Thyroid gland (tissue), 4 donors: ENCODE data around the gene CAMKMT.

Source experiments
- POLR2A ChIP-seq, 2 donors: fragments of 450-650 bp; IDR thresholded peaks; one replicate each; pipeline ENCODE4 v1.6.1; 2017; ENCODE audit warnings: antibody characterized with exemption in 2 of 2, mild to moderate bottlenecking in 2 of 2, moderate library complexity in 1 of 2
- TF ChIP-seq, protein P1 (sequence below), 6 experiments: fragments of 200-600 bp in 3 of 6; fragments of 450-650 bp in 3 of 6; sonication (generic) in 3 of 6; IDR thresholded peaks; one replicate each; pipeline ENCODE4 v1.5.1; 2016 to 2019; ENCODE audit warnings: antibody characterized with exemption in 6 of 6, mild to moderate bottlenecking in 2 of 6, inconsistent platforms in 1 of 6, moderate library complexity in 1 of 6

DNA sequence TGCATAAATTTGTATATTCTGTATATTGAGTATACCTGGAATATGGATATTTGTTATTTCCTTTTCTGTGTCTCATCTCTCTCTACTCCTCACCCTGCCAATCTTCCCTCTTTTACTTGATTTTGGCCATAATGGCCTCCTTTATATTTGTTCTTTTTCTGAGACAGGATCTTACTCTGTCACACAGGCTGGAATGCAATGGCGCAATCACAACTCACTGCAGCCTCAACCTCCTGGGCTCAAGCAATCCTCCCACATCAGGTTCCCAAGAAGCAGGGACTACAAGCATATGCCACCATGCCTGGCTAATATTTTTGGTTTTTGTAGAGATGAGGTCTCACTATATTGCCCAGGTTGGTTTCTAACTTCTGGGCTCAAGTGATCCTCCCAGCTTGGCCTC, 30.9 kb upstream of the CAMKMT start:
- TF ChIP-seq, protein P1, sequence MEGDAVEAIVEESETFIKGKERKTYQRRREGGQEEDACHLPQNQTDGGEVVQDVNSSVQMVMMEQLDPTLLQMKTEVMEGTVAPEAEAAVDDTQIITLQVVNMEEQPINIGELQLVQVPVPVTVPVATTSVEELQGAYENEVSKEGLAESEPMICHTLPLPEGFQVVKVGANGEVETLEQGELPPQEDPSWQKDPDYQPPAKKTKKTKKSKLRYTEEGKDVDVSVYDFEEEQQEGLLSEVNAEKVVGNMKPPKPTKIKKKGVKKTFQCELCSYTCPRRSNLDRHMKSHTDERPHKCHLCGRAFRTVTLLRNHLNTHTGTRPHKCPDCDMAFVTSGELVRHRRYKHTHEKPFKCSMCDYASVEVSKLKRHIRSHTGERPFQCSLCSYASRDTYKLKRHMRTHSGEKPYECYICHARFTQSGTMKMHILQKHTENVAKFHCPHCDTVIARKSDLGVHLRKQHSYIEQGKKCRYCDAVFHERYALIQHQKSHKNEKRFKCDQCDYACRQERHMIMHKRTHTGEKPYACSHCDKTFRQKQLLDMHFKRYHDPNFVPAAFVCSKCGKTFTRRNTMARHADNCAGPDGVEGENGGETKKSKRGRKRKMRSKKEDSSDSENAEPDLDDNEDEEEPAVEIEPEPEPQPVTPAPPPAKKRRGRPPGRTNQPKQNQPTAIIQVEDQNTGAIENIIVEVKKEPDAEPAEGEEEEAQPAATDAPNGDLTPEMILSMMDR (IDR thresholded peaks at IDR 0.05), result no peak
- no peak for TF ChIP-seq POLR2A (IDR thresholded peaks at IDR 0.05)
